CMK (cell line): ENCODE results near the gene ANO10.

Source experiments
- DNase-seq: peaks from one replicate; pipeline ENCODE4 v3.0.0-alpha.2; 2010; ENCODE audit warnings: low read depth

The ANO10 gene

DNA sequence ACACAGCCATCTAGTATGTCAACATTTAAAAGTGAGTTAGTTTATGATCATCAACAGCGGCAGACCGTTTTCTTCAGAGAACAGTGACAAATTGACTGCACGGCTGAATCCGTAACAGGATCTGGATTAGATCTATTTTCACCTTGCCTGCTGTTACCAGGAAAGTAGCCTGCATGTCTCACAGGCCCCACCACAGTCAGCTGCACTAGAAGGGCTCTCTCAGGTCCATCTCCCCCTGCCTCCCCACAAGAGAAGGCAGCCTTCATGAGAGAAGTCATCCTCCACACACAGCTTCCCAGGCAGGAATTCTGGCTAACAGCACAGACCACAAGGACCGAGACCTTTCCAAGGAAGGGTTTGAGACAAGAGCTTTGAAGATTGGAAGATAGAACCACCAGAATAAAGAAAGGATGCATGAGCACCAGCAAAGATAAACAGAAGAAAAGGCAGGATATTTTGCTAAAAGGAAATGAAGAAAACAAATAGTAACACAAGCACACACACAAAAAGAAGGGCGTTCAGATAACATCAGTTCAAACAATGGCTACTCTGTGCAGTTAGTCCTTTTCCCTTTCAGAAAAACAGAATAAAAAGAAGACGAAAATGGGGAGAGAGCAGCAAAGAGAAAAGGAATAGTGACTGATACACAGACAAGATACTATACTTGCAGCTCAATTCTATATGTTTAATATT is 208.0 kb downstream of the ANO10 start:
- DNase-seq = no peak

DNA sequence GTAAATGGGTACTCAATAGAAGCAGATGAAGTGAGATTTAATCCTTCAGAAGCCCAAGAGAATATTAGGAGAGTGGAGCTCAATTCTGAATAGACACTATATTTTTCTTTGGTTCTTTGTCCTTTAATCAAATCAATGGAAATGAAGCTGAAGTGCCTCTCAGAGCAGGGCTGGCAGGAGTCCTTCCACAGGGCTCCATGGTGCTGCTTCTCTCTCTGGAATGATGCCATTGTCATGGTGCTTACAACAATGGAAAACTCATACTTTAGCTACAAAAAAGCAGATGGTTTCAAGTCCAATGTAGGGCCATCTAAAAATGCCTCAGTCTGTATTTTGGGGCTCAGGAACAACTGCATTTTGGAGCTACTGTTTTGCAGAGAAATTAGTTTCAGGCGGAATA is 210.4 kb downstream of the ANO10 start:
- no peak for DNase-seq

DNA sequence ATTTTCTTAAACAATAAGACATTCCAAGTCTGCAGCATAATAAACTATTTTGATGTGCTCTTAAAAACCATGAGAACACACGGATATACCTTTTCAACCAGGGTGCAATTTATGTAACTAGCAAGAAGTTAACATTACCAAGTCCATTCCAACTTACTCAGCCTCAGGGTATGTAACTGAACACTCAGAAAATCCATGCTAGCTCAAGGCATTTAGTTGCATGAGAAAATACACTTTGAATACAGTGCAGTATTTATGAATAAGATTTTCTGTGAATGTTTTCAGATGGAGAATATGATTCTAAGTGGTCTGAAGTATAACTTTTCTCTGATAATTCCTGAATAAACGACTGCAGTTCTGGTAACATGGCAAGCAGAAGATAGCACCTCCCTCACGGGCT is 211.2 kb downstream of the ANO10 start:
- DNase-seq = no peak

DNA sequence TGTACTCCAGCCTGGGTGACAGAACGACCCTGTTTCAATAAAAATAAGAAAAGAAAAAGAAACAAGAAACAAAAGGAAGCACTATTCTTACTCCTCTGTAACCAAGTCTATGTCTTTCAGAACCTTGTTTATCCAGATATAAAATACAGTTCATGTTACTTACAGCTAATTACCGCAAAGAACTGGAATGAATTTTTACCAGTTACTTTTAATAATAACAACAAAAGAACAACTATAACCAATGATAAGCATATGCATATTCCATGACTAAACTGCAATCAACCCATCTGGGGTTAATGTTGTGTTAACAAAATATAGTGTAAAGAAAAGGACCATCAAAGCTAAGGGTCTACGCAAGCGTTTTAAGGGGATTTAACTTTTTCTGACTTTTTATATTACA is 212.3 kb downstream of the ANO10 start:
- DNase-seq = no peak

DNA sequence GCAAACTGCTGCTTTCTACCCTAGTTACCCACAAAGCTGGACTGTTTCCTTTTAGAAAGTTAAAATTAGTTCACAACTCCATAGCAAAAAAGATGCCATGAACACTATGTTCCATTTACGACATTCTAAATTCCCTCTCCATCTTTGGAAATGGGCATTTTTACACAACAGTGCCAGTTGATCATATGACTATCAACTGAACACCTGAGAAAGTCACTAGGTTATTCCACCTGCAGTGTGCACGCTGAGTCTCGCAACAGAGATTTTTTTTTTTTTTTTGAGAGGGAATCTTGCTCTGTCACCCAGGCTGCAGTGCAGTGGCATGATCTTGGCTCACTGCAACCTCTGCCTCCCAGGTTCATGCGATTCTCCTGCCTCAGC is 215.2 kb downstream of the ANO10 start:
- no peak for DNase-seq

DNA sequence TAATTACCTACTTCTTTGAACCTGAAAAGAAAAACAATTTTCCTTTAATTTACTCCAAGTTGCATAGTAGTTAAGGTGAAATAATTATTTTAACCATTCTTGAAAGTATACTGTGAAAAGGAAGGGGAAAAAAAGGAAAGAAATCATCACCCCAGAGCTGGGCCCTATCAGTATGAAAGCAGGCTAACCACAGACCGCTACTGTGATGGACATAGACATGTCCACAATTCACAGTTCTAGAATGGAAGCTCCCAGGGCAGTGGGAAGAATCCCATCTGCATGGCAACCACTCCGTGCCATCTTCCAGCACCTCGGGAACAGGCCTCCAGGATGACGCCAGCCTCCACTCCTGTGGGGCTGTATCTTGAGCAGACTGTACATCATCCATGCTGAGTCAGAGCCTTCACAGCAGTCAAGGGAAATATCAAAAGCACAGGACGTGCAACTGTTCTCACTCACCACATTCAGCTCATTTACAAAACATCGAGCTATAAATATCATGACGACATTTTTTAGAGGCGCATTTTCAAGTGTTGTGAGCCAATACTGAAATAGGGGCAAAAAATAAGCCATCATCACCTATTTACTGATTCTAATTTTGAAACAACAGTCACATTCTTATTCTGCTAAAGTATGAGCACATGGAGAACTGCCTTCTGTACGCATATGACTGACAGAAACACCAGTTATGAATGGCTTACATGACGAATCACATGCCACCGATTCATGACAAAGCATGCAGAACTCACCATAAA is 215.7 kb downstream of the ANO10 start:
- DNase-seq = peak; percentile 58

DNA sequence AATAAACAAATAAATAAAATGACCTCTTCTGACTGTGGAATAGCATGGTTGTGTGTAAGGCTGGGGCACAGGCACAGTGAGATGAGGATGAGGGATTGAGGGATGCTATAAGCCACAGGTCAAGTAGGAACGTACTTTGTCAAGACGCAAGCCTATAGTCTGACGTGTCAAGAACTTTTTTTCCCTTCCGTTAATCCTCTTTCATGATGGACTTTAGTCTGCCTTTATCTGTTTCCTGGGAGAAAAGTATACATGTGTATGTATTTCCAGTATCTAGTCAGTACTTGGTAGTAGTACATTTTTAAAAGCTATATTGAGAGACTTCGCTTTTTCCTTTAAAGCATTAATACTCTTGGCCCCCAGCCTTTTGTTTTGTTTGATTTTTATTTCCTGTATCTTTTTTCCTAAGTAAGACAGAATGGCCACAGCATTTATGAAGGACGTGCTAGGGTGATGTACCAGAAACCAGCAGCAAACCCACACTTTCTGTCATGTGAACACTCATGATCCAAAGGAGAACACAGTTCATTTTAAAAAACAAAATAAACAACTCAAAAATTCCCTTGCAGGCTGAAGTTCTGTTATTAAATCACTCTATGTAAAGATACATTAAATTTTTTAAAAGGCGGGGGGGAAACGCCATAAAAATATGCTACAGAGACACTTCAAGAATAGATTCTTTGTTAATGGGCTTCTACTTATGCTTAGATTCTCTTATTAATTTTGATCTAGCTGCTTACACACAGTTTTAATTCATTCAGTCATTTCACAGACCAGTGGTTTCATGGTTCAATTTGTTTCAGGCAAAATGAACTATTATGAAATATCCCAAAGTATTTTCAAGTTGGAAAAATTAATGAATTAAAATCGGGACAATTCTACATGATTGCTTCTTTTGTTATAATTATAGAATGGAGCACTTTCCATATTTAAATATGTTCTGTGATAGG is 220.8 kb downstream of the ANO10 start:
- DNase-seq = no peak

DNA sequence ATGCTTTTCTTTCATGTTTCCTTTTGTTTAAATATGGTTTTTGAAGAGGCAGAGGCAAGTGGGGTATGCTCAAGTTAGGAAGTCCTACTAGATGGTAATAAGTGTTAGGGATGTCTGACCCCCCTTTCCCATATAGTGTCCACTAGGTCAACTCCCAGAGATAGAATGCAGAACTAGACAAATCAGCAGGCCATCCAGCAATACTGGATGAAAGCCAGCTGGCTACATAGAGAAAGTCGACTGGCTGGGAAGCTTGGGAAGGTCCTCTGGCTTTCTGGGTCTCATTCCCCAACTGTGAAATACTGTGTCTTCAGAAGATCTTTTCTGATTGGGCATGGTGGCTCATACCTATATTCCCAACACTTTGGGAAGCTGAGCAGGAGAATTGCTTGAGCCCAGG is 221.6 kb downstream of the ANO10 start:
- DNase-seq = no peak

DNA sequence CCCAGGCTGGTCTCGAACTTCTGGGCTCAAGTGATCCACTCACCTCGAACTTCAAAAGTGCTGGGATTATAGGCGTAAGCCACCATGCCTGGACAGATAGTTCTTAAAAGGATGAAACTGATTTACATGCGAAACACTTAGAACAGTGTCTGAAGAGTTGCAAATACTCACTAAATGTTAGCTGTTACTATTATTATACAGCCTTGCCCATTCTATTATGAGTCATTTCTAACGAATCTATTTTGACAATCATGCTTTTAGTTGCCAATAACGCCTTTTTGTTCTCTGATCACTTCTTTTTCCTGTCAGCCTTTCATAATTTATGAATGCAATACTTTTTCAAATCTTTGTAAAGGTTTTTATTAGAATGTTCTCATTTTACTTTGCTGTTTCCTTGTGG is 222.8 kb downstream of the ANO10 start:
- DNase-seq = no peak

DNA sequence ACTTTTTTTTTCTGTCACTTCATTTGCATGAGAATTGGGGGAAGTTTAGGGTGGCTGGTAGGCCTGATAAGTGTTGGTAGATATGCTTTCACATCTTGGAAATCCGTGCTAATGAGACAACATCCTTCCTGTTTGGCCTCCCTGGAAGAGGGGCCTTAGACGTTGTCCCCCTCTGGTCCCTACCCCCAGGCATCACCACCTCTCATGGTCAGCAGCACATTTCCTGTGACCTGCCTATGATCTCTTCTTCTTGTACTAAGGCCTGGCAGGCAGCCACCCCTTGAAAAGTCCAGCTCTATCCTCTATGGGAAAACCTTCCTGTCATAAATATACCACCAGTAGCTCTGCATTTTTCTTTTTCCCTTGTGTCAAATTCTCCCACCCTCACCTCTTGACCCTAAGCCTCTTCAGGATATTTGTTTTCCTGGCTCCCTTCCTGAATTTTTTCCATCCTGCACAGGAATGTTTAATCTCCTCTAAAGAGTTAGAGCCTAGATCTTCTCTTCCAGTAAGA is 227.7 kb downstream of the ANO10 start:
- peak; percentile 51 for DNase-seq

DNA sequence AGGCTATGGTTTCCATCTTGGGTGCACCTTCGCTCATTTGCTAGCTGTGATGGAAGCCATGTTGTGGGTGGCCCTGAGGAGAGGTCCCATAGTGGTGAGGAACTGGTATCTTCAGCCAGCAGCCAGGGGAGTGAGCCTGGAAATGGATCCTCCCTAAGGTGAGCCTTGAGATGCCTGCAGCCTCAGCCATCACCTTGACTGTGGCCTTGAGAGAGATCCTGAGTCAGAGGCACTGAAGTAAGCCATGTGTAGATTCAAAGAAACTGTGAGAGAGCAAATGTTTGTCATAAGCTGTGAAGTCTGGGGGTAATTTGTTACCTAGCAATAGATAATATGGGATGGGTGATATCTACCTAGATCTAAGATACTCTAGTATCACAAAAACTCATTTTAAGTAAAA is 230.2 kb downstream of the ANO10 start:
- DNase-seq = no peak

DNA sequence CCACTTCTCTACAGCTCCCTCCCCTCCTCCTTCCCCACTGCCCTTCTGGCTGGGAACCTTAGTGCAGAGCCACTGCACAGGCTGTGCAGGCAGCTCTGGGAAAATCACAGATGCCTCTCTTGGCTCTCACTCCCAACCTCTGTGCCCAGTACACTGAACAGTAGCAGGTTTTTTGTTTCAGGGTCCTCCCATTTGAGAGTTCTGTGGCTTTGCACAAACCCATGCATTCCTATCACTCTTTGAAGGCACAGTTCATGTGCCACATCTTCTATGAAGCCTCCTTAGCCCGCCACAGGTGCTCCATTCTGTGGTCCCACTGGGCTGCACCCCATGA is 231.6 kb downstream of the ANO10 start:
- no peak for DNase-seq

DNA sequence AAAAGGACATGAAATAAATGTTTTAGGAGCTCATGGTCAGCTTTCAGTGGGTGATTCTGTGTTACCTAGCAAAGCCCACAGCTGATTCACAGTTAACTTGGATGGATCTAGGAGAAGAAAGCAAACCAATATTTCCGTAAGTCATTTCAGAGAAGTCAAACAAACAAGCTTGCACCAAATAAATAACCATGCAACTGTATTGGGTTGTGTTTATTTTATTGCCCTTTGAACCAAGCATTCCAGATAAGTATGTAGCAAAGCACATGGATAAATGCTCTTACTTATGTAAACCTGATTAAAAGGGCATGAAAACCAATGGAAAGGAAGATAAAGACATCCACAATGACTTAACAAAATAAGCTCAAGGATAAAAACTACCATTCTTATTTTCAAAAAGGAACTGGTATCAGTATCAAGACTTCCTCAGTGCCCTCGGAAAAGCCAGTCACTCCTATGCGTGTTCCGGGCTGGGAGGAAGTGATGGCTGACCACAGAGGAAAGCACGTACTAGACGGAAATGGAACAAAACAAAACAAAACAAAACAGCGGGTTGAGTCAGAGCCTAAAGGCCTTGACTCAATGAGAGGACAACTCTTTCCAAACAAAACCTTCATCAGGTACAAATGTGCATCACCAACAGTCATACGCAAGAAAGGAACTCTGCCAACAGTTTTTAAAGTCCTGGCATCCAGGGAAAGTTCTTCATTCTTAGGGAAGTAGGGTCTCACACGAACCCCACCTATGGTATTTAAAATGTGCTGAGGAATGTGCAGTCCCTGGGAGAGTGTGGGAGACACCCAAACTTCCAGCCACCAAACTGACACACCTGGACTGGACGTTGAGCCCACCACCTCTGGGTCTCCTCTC is 232.2 kb downstream of the ANO10 start:
- peak; percentile 60 for DNase-seq

DNA sequence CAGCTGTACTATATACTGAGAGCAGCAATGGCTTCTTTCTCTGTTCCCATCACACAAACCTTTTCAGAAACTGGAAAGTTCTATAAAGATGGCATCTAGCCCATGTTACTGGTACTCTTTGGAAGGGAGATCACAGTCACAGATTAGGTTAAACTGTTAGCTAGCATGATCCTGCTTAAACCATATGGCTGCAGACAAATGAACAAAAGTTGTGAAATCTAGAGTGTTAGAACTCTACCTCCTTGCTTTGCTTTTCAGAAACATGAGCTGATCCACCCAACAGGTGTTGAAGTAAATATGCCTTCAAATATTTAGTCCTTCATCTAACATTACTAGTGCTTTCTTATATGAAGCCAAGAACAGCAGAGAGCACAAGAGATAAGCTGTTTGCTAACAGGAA is 232.9 kb downstream of the ANO10 start:
- no peak for DNase-seq

DNA sequence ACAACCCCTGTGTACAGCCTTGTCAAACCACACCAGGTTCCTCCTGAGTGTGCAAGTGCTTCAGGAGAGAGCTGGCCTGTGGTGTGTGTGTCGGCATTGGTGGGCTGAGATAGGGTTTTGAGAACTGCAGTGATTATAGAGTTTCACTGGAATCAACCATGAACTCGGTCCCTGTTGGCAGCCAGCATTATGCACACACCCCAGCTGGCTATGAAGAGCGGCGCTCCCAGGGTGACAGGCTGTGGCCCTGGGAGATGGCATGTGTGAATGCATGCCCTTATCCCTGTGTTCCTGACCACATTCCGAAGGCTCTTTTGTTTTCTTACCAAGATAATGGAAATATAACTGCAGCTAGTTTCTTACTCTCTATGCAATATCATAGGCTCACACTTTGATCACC is 233.6 kb downstream of the ANO10 start:
- no peak for DNase-seq

DNA sequence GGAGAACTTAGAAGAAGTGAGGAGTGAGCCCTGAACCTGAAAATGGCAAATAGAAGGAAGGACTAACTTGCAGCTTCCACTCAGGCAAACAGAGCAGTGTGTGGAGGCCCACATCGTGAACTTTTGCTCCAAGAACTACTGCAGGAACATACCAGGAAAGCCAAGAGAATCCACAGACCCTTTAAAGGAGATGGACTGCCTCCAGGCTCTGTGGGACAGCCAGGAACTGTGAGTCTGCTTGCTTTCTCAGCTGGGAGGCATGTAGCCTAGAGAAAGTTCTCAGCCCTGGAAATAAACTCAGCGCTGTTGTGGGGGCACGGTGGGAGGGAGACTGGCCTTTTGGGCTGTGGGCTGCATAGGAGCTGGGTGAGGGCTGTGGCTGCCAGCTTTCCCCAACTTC is 242.5 kb downstream of the ANO10 start:
- DNase-seq = no peak

DNA sequence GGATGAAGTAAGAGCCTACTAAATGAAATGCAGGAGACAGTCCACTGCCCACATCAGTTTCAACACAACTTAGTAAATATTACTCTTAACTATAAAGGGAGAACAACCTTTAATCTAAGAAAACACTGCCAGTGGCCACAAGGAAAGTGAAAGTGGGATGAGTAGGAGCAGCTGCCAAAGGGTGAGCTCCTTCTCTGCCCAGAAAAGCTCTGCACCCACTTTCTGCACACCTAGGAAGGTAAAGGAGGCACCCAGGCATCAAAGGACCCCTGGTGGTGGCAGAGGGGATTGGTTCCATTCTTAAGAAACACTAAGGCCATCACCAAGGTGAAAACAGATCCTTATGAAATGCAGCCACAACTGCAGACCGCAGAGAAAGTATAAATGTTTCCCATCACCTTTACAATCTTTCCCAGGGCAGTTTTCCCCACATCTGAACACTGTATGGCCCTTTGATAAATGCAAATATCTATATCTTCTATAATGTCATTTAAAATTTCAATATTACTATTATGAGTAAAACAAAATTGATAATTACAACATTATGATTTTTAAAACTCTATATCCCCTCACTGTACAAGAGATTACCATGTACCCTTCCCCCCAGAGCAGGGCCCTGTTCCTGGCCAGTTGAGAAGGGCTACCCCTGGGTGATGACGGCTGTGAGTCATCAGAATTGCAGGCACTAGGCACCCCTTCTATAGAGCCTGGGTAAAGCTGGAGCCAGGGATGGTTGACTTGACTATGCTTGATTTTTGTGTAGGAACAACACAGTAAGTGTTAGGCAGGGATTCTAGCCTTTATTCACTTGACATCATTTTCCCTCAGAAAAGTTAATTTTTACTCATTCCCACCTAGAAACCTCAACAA is 243.5 kb downstream of the ANO10 start:
- DNase-seq = no peak

DNA sequence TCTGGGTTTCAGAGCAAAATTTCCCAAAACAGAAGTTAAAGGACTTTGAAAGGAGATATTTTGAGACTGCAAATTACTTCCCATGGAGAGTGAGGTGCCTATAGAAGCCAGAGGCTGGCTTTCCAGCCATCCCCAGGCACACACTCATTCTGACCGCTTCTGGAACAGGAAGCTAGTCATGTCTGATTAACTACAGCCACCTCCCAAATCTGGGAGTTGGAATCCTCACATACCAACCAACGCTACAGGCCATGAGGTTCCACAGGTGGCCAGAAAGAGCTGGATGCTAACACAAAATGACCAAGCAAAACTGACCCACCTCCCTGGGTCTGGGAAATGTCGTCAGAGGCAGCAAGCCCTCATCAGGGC is 248.3 kb downstream of the ANO10 start:
- DNase-seq = no peak

DNA sequence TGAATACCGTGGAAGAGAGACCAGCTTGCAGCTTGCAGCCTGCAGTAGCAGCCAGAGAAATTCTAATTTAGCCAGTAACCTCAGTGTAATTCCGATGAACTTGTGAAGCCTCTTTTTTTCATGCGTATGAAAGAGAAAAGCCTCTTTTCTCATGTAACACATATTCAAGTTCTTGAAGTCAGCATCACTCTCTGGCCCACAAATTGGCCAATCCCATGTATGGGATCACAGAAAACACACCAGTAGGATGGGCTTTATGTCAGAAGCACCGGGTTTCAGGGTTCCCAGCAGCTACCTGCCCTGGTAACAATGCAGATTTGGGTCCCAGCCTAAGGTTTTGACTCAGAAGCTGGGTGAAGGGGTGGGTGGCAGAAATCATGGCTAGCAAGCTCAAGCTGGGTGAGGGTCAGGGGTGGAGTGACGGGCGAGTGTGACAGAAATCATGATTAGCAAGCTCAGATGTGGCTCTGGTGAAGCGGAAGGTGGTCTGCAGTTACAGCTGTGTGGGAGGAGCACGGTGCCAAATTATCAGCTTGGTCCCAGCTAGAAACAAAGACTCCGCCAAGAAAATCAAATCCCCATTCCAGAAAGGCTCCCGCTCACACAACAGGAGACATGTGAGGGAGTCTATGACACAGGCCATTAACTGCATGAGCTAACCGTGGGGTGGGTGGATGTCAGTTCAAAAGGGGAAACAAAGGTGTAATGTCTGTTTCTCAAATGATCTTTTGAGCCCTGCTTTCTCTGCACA is 248.8 kb downstream of the ANO10 start:
- DNase-seq = no peak
